GM12878 (cell line): ENCODE data around the gene NOL7. TPM values are rescaled to one million over a fixed set of nuclear protein-coding genes. Genes with fewer than 3 reads are reported as not detected.
A peak's percentile ranks its signal among the peaks of the same experiment; 100 is the strongest.

Experiments used
- BACH1 ChIP-seq: fragments of 450-650 bp; IDR thresholded peaks from 2 replicates; pipeline ENCODE4 v1.6.1; 2017; ENCODE audit warnings: mild to moderate bottlenecking, borderline replicate concordance
- BMI1 ChIP-seq: fragments of 450-650 bp; IDR thresholded peaks from 2 replicates; pipeline ENCODE4 v1.6.1; 2016; ENCODE audit warnings: mild to moderate bottlenecking, moderate library complexity, borderline replicate concordance
- CBX5 ChIP-seq: sonication (generic); IDR thresholded peaks from 2 replicates; pipeline ENCODE4 v1.6.1; 2016; ENCODE audit warnings: low read depth, moderate library complexity, mild to moderate bottlenecking, inconsistent platforms
- EGR1 ChIP-seq, 2 experiments: IDR thresholded peaks; 1 replicate in 1 of 2; 2 replicates in 1 of 2; pipeline ENCODE4 v1.6.1; 2011 to 2012; ENCODE audit warnings: low read depth in 2 of 2, low read length in 2 of 2, borderline replicate concordance in 1 of 2, mild to moderate bottlenecking in 1 of 2, moderate library complexity in 1 of 2
- FOS ChIP-seq: IDR thresholded peaks from 3 replicates; pipeline ENCODE4 v1.6.1; 2011; ENCODE audit warnings: borderline replicate concordance; ENCODE audit not compliant: insufficient read length; ENCODE audit errors: extremely low read depth
- HDAC6 ChIP-seq: fragments of 200-600 bp; sonication (generic); IDR thresholded peaks from one replicate; pipeline ENCODE4 v1.8.0; 2017; ENCODE audit warnings: antibody characterized with exemption; ENCODE audit not compliant: unreplicated experiment
- HDGF ChIP-seq: fragments of 450-650 bp; IDR thresholded peaks from 2 replicates; pipeline ENCODE4 v1.6.1; 2016; ENCODE audit warnings: antibody characterized with exemption
- IKZF1 ChIP-seq: fragments of 450-650 bp; conservative IDR thresholded peaks from 2 replicates; pipeline ENCODE4 v1.6.1; 2017; ENCODE audit warnings: antibody characterized with exemption, mild to moderate bottlenecking
- IKZF2 ChIP-seq, 2 experiments: fragments of 450-650 bp; IDR thresholded peaks; 2 replicates each; pipeline ENCODE4 v1.6.1; 2017; ENCODE audit warnings: mild to moderate bottlenecking in 2 of 2, moderate library complexity in 2 of 2
- IRF3 ChIP-seq: fragments of 450-650 bp; IDR thresholded peaks from 2 replicates; pipeline ENCODE4 v1.6.1; 2014; ENCODE audit warnings: mild to moderate bottlenecking
- MLLT1 ChIP-seq: fragments of 450-650 bp; IDR thresholded peaks from 2 replicates; pipeline ENCODE4 v1.6.1; 2016; ENCODE audit warnings: mild to moderate bottlenecking
- NBN ChIP-seq: fragments of 450-650 bp; IDR thresholded peaks from 2 replicates; pipeline ENCODE4 v1.6.1; 2016
- NFYA ChIP-seq: IDR thresholded peaks from 2 replicates; pipeline ENCODE4 v1.6.1; 2011; ENCODE audit warnings: low read depth, mild to moderate bottlenecking, low read length, improper control_type of control experiment, borderline replicate concordance
- NFYB ChIP-seq: IDR thresholded peaks from 2 replicates; pipeline ENCODE4 v1.6.1; 2011; ENCODE audit warnings: low read depth, mild to moderate bottlenecking, low read length, improper control_type of control experiment, moderate library complexity; ENCODE audit not compliant: insufficient read depth
- NR2C2 ChIP-seq: IDR thresholded peaks from 2 replicates; pipeline ENCODE4 v1.6.1; 2011; ENCODE audit warnings: borderline replicate concordance, low read depth; ENCODE audit not compliant: control insufficient read depth, insufficient read length
- PAX8 ChIP-seq: fragments of 450-650 bp; IDR thresholded peaks from 2 replicates; pipeline ENCODE4 v1.6.1; 2017; ENCODE audit warnings: mild to moderate bottlenecking, moderate library complexity
- RB1 ChIP-seq: fragments of 450-650 bp; formaldehyde crosslinking; IDR thresholded peaks from 2 replicates; pipeline ENCODE4 v1.6.1; 2017; ENCODE audit warnings: mild to moderate bottlenecking, borderline replicate concordance
- RBBP5 ChIP-seq: fragments of 200-600 bp; sonication (generic); conservative IDR thresholded peaks from 2 replicates; pipeline ENCODE4 v1.6.1; 2016
- SMAD5 ChIP-seq: IDR thresholded peaks from 2 replicates; pipeline ENCODE4 v1.6.1; 2016; ENCODE audit warnings: antibody characterized with exemption, low read depth
- SREBF2 ChIP-seq: IDR thresholded peaks from 2 replicates; pipeline ENCODE4 v1.6.1; 2012; ENCODE audit warnings: mild to moderate bottlenecking, low read length
- SRF ChIP-seq, 2 experiments: IDR thresholded peaks; 2 replicates each; pipeline ENCODE4 v1.6.1; 2011; ENCODE audit warnings: low read depth in 2 of 2, low read length in 2 of 2, mild to moderate bottlenecking in 1 of 2, moderate library complexity in 1 of 2
- USF2 ChIP-seq: IDR thresholded peaks from 2 replicates; pipeline ENCODE4 v1.6.1; 2011; ENCODE audit warnings: low read depth, low read length, improper control_type of control experiment, borderline replicate concordance
- YBX1 ChIP-seq: fragments of 450-650 bp; IDR thresholded peaks from 2 replicates; pipeline ENCODE4 v1.6.1; 2016; ENCODE audit warnings: antibody characterized with exemption
- ZNF217 ChIP-seq: fragments of 450-650 bp; IDR thresholded peaks from 2 replicates; pipeline ENCODE4 v1.6.1; 2017; ENCODE audit warnings: antibody characterized with exemption, mild to moderate bottlenecking
- ZNF274 ChIP-seq: IDR thresholded peaks from one replicate; pipeline ENCODE4 v1.8.0; 2011; ENCODE audit not compliant: insufficient read length, insufficient read depth
- ZNF592 ChIP-seq: fragments of 450-650 bp; IDR thresholded peaks from 2 replicates; pipeline ENCODE4 v1.6.1; 2017; ENCODE audit warnings: mild to moderate bottlenecking, moderate library complexity
- polyA plus RNA-seq, 11 experiments: library from polyadenylated mRNA; depleted of rRNA in 4 of 11; unstranded in 6 of 11; stranded (reverse) in 5 of 11; fragments of >200 nt; fragmentation: Nextera tagmentation in 4 of 11; fragmentation: Illumina TruSeq in 1 of 11; extraction: Ambion mirVana in 4 of 11; extraction: Trizol in 1 of 11; gene quantifications; 1 replicate in 1 of 11; 2 replicates in 10 of 11; pipeline versions ENCODE4 v1.2.1 to v1.2.3, GENCODE V29; 2011 to 2016; ENCODE audit warnings: inconsistent platforms in 2 of 11, missing spikeins in 2 of 11, low read depth in 1 of 11
- total RNA-seq, 4 experiments: library from RNA; depleted of rRNA in 3 of 4; stranded (reverse); fragments of >200 nt in 3 of 4; fragmentation: Illumina TruSeq in 1 of 4; extraction: Trizol in 1 of 4; gene quantifications; 2 replicates each; pipeline versions ENCODE4 v1.2.1 to v1.2.3, GENCODE V29; 2013 to 2021

The NOL7 gene
- total and polyA plus RNA-seq, 10 of the 15 experiments (the other 5 are each of a cell fraction or from before 2014, with no cell fraction given), result 12.2 to 222 (median 86.2) TPM

GRCh38 chr6:13574149-13574570 is 41.0 kb upstream of the NOL7 start (continued):
- TF ChIP-seq MLLT1 (no peak), BACH1 (peak; percentile 79), FOS (no peak), CBX5 (no peak), SREBF2 (no peak), NFYB (peak; percentile 49; the same call in 1 of the 2 replicates), BMI1 (no peak), SMAD5 (0 out of 2 replicates have a peak, but pooled peaks have one; percentile 8), RBBP5 (no peak), IRF3 (peak; percentile 55; the same call in 1 of the 2 replicates), ZNF592 (peak; percentile 65; the same call in 1 of the 2 replicates), IKZF1 (peak; percentile 58; the same call in 1 of the 2 replicates), PAX8 (no peak), ZNF217 (no peak), IKZF2 (IDR thresholded peaks at IDR 0.05) (no peak), YBX1 (no peak), USF2 (no peak), RB1 (peak; percentile 74), NR2C2 (no peak), NBN (no peak), NFYA (no peak), SRF (IDR thresholded peaks at IDR 0.05; ENCODE audit: low read depth in 2 of 2, low read length in 2 of 2) (no peak), EGR1 (IDR thresholded peaks at IDR 0.05; ENCODE audit: borderline replicate concordance in 1 of 2, low read depth in 2 of 2, low read length in 2 of 2) (0 out of 3 replicates have a peak, but pooled peaks of 1 of the 2 experiments have one; percentile 57), ZNF274 (no peak), HDAC6 (no peak), HDGF (no peak)
